Activated T-cell treated with anti-CD3 and anti-CD28 coated beads, Interleukin-2, amount 50 U/mL, for 4 hours (primary cell): ENCODE results near the gene KBTBD4. TPM values are rescaled to one million over a fixed set of nuclear protein-coding genes. Genes with fewer than 3 reads are reported as not detected.

ENCODE experiments used
- ATAC-seq, 2 donors: fragments of 200-7000 bp; cut with Tn5 transposase; one replicate each; pipeline ENCODE4 v1.10.0; 2021
- DNase-seq: peaks from one replicate; pipeline ENCODE4 v3.0.0-alpha.2; 2020
- H3K27me3 Mint-ChIP-seq: one replicate; pipeline ENCODE4 v1.8.0; 2021; ENCODE audit warnings: low read depth, mixed read lengths
- H3K36me3 Mint-ChIP-seq: one replicate; pipeline ENCODE4 v1.8.0; 2022; ENCODE audit warnings: mixed read lengths; ENCODE audit not compliant: insufficient read depth
- H3K4me1 Mint-ChIP-seq: one replicate; pipeline ENCODE4 v1.8.0; 2021; ENCODE audit warnings: low read depth, mixed read lengths
- H3K4me3 Mint-ChIP-seq: one replicate; pipeline ENCODE4 v1.8.0; 2021; ENCODE audit warnings: mild to moderate bottlenecking, moderate library complexity, mixed read lengths
- H3K9me3 Mint-ChIP-seq: one replicate; pipeline ENCODE4 v1.8.0; 2021; ENCODE audit warnings: mixed read lengths
- total RNA-seq, 3 donors: library from RNA; stranded (reverse); gene quantifications; one replicate each; pipeline ENCODE4 v1.2.1, GENCODE V29; 2021

The KBTBD4 gene
- total RNA-seq: 10 to 100 TPM; 19.6 to 24.7 (median 21.5) TPM

- H3K9me3 Mint-ChIP-seq: no peaks in the 10 kb centered on the region
These were observed at the start of gene KBTBD4, which contains the start of gene NDUFS3 for GRCh38 chr11:47578524-47579494. Gene KBTBD4, minus strand, starts transcription at chr11:47578970. Its CDS starts 19 bp downstream, at chr11:47578951. Gene NDUFS3, plus strand, starts transcription at chr11:47579074. Its CDS starts 18 bp downstream, at chr11:47579092.

GRCh38 chr11:47628026-47628425 lies 49.3 kb upstream of the KBTBD4 start:
- no peak for ATAC-seq
- H3K4me1 Mint-ChIP-seq: no peaks in the 10 kb centered on the region
- DNase-seq: no peak
- no peak overlapping the region for H3K4me3 Mint-ChIP-seq
- H3K36me3 Mint-ChIP-seq: peaks cover 31% of the 10 kb centered on the region
- H3K9me3 Mint-ChIP-seq: no peaks in the 10 kb centered on the region
- H3K27me3 Mint-ChIP-seq: no peaks in the 10 kb centered on the region

More at GRCh38 chr11:47578524-47579494, at the start of gene KBTBD4, which contains the start of gene NDUFS3:
- Mint-ChIP-seq H3K4me1 (peaks cover 30% of the 10 kb centered on the region), H3K36me3 (peaks cover 31% of the 10 kb centered on the region), H3K4me3 (peak within 1 kb of the TSS; percentile 96), H3K27me3 (no peaks in the 10 kb centered on the region)
- ATAC-seq (peak; percentile 95 to 97), DNase-seq (peak; percentile 85)

GRCh38 chr11:47626234-47626633 lies 47.5 kb upstream of the KBTBD4 start:
- DNase-seq (no peak), ATAC-seq (no peak)
- H3K4me3 Mint-ChIP-seq: no peak overlapping the region
- H3K9me3 Mint-ChIP-seq: no peaks in the 10 kb centered on the region
- peaks cover 25% of the 10 kb centered on the region for H3K36me3 Mint-ChIP-seq
- H3K27me3 Mint-ChIP-seq: no peaks in the 10 kb centered on the region
- no peaks in the 10 kb centered on the region for H3K4me1 Mint-ChIP-seq

DNA sequence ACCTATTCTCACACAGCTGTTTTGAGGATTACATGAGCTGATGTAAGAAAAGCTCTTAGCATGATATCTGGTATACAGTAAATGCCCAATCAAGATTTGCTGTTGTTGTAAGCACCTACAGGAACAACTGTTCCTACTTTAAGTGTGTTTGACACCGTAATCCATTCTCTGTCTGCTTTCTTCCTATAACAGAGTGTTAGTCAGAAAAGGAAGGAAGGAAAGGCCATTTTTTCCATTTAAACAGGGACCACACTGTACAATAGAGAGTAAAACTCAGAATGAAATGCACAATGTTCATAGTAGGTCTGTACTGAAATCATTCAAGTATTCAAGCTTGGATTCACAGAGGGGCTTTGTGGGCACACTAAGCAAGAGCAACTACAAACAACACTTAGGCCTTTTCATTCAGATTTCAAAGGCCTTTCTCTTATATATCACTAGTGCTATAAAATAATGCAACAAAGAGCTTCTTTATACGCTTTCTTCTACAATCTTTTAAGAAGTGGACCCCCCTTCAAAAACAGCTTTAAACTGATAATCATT lies 42.1 kb upstream of the KBTBD4 start:
- H3K9me3 Mint-ChIP-seq: no peaks in the 10 kb centered on the region
- no peak overlapping the region for H3K4me3 Mint-ChIP-seq
- DNase-seq (no peak), ATAC-seq (no peak)
- H3K27me3 Mint-ChIP-seq: no peaks in the 10 kb centered on the region
- H3K36me3 Mint-ChIP-seq: peaks cover 13% of the 10 kb centered on the region
- H3K4me1 Mint-ChIP-seq: no peaks in the 10 kb centered on the region

DNA sequence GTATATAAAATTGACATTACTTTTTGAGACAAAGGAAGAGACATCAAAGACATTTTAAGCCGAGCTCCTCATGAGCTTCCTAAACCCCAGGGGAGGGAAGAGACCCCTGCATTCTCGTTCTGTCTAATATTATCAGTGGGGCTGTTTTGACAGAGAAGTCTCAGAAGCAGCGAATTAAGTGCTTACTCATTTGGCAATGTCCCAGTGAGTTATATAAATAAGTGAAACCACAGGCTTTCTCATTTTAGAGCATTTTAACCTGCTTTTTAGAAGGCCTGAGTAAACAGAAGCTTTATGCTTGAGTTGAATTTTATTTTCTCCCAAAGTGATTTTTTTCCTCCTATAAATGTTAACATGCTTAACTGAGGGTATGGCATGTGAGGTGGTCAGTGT lies 38.6 kb upstream of the KBTBD4 start:
- Mint-ChIP-seq H3K27me3 (no peaks in the 10 kb centered on the region), H3K9me3 (no peaks in the 10 kb centered on the region), H3K36me3 (peaks cover 7% of the 10 kb centered on the region), H3K4me3 (no peak overlapping the region), H3K4me1 (no peaks in the 10 kb centered on the region)
- no peak for DNase-seq
- ATAC-seq: no peak

DNA sequence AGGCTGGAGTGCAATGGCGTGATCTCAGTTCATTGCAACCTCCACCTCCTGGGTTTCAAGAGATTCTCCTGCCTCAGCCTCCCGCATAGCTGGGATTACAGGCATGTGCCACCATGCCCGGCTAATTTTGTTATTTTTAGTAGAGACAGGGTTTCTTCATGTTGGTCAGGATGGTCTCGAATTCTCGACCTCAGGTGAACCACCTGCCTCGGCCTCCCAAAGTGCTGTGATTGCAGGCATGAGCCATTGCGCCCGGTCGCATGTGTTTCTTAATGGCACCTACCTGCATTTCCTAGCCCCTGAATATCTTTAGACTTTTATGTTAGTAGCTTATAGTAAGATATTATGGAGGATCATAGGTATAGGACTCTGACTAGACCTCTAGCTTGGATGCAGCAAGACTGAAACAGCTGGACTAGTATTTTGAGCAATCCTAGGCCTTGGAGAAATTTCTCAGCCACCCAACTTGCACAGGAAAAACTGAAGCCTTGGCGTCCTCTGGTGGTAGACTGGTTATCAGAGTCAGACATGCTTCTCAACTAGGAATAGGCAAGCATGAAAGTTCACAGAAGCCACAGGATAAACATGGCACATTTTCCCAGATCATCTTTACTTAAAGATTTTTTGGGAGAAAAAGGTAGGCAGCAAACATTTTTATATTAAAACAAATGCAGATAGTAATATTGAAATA lies 38.1 kb upstream of the KBTBD4 start:
- H3K36me3 Mint-ChIP-seq: peaks cover 6% of the 10 kb centered on the region
- no peak for ATAC-seq

GRCh38 chr11:47615249-47615648 lies 36.5 kb upstream of the KBTBD4 start:
- no peak for ATAC-seq
- Mint-ChIP-seq H3K4me3 (no peak overlapping the region), H3K9me3 (no peaks in the 10 kb centered on the region), H3K27me3 (no peaks in the 10 kb centered on the region), H3K4me1 (no peaks in the 10 kb centered on the region), H3K36me3 (peaks cover 8% of the 10 kb centered on the region)
- DNase-seq: no peak

More for the DNA sequence above, 38.1 kb upstream of the KBTBD4 start:
- H3K9me3 Mint-ChIP-seq: no peaks in the 10 kb centered on the region
- no peak for DNase-seq
- H3K4me1 Mint-ChIP-seq: no peaks in the 10 kb centered on the region
- no peaks in the 10 kb centered on the region for H3K27me3 Mint-ChIP-seq
- no peak overlapping the region for H3K4me3 Mint-ChIP-seq

DNA sequence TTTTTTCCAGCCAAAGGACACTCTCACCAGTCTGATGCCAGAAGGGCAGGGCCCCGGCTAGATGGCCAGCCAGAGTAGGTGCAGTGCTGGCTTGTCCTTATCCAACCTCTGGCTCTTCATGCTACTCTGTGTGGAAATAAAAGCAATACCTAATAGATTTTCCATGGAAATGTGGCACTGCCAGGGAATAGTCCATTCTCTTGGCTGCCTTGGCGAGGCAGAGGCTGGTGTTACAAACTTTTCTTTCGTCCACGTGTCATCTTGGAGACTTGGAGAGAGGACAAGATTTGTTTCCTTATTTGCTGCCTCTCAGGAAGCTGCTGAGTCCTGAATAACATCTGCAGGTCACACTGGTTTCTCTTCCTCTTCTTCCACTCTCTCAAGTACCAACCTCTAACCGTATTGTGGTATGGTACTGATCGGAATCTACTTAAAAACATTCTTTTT lies 32.6 kb upstream of the KBTBD4 start:
- Mint-ChIP-seq H3K4me3 (no peak overlapping the region), H3K9me3 (no peaks in the 10 kb centered on the region), H3K36me3 (peaks cover 4% of the 10 kb centered on the region), H3K4me1 (no peaks in the 10 kb centered on the region), H3K27me3 (no peaks in the 10 kb centered on the region)
- DNase-seq (no peak), ATAC-seq (no peak)

DNA sequence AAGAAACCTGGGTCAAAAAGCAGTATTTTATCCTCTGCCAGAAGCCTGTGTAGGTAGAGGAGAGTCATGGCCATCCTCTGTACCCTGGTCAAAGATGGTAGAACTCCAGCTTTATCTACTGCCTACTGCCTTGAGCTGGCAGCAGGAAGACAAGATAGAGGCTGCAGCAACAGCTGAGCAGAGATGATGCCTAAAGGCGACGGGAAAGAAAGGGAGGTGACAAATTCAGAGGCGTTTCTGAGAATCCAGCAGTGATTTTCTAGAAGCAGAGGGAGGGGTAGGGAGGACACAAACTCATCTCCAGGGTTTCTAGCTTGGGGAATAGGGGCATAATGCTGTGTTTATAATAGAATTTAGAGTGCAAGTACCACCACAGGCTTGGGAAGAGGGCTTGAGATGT lies 30.9 kb upstream of the KBTBD4 start:
- no peak for DNase-seq
- H3K9me3 Mint-ChIP-seq: no peaks in the 10 kb centered on the region
- peaks cover 7% of the 10 kb centered on the region for H3K36me3 Mint-ChIP-seq
- H3K27me3 Mint-ChIP-seq: no peaks in the 10 kb centered on the region
- H3K4me1 Mint-ChIP-seq: no peaks in the 10 kb centered on the region
- H3K4me3 Mint-ChIP-seq: no peak overlapping the region
- ATAC-seq: no peak

- H3K36me3 Mint-ChIP-seq: peaks cover 7% of the 10 kb centered on the region
These were observed 28.6 kb upstream of the KBTBD4 start for GRCh38 chr11:47607380-47607779.

DNA sequence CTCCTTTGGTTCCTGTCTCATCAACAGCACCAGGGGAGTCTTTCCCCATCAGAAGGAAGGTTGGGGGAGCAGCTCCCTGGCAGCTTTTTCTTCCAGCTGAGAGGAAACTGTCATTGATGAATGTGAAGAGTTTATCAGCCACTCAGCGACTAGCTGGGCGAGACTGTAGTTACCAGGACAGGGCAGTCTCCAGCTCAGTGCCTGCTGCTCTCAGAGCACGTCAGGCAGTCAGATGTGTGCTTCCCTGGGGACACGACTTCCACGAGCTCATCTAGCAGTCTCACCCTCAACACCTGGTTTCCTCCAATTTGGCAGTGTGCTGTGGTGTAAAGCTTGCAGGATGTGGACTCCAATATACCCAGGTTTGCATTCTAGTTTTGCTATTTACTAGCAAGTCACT lies 28.0 kb upstream of the KBTBD4 start:
- H3K4me3 Mint-ChIP-seq: no peak overlapping the region

More at GRCh38 chr11:47607380-47607779, 28.6 kb upstream of the KBTBD4 start:
- Mint-ChIP-seq H3K9me3 (no peaks in the 10 kb centered on the region), H3K4me3 (no peak overlapping the region), H3K27me3 (no peaks in the 10 kb centered on the region), H3K4me1 (no peaks in the 10 kb centered on the region)
- ATAC-seq (no peak), DNase-seq (no peak)

GRCh38 chr11:47605921-47606320 lies 27.2 kb upstream of the KBTBD4 start:
- no peak for ATAC-seq
- Mint-ChIP-seq H3K36me3 (peaks cover 7% of the 10 kb centered on the region), H3K9me3 (no peaks in the 10 kb centered on the region)

More for the DNA sequence above, 28.0 kb upstream of the KBTBD4 start:
- Mint-ChIP-seq H3K4me1 (no peaks in the 10 kb centered on the region), H3K27me3 (no peaks in the 10 kb centered on the region), H3K36me3 (peaks cover 7% of the 10 kb centered on the region), H3K9me3 (no peaks in the 10 kb centered on the region)
- no peak for ATAC-seq
- DNase-seq: no peak

GRCh38 chr11:47603295-47603694 lies 24.5 kb upstream of the KBTBD4 start:
- no peaks in the 10 kb centered on the region for H3K9me3 Mint-ChIP-seq
- peaks cover 3% of the 10 kb centered on the region for H3K36me3 Mint-ChIP-seq
- no peaks in the 10 kb centered on the region for H3K27me3 Mint-ChIP-seq

More at GRCh38 chr11:47605921-47606320, 27.2 kb upstream of the KBTBD4 start:
- no peak for DNase-seq
- Mint-ChIP-seq H3K27me3 (no peaks in the 10 kb centered on the region), H3K4me3 (no peak overlapping the region), H3K4me1 (no peaks in the 10 kb centered on the region)

DNA sequence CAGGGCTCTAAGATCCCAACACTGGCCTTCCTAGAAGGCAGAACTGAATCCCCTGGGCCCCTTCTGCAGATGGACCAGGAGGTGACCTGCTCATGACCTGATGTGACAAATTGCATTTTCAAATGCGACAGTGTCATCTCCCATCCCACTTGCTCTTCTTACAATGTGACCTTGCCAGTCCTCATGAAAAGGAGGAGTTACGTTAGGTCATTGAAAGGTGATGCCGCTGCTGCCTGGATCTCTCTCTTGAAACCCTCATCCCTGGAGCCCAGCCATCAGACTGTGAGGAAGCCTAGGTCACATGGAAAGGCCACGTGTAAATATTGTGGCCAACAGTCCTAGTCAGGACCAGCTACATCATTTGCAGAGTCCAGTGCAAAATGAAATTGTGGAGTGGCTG lies 21.1 kb upstream of the KBTBD4 start:
- no peak for ATAC-seq
- Mint-ChIP-seq H3K36me3 (no peaks in the 10 kb centered on the region), H3K4me3 (no peak overlapping the region)

More at GRCh38 chr11:47603295-47603694, 24.5 kb upstream of the KBTBD4 start:
- no peak for DNase-seq
- Mint-ChIP-seq H3K4me3 (no peak overlapping the region), H3K4me1 (no peaks in the 10 kb centered on the region)
- ATAC-seq: no peak

More for the DNA sequence above, 21.1 kb upstream of the KBTBD4 start:
- Mint-ChIP-seq H3K9me3 (no peaks in the 10 kb centered on the region), H3K27me3 (peaks cover 9% of the 10 kb centered on the region), H3K4me1 (no peaks in the 10 kb centered on the region)
- DNase-seq: no peak
